Suprapubic skin (tissue), 3 donors: ENCODE data around the gene UVRAG.

Experiments
- CTCF ChIP-seq, 2 donors: fragments of 200-600 bp in 1 of 2; fragments of 450-650 bp in 1 of 2; sonication (generic) in 1 of 2; IDR thresholded peaks; one replicate each; pipeline ENCODE4 v1.5.1; 2016 to 2019; ENCODE audit warnings: antibody characterized with exemption in 2 of 2, mild to moderate bottlenecking in 1 of 2, moderate library complexity in 1 of 2
- POLR2A ChIP-seq, 2 donors: fragments of 450-650 bp; IDR thresholded peaks; one replicate each; pipeline ENCODE4 v1.6.1; 2017; ENCODE audit warnings: antibody characterized with exemption in 2 of 2, mild to moderate bottlenecking in 2 of 2, moderate library complexity in 2 of 2

DNA sequence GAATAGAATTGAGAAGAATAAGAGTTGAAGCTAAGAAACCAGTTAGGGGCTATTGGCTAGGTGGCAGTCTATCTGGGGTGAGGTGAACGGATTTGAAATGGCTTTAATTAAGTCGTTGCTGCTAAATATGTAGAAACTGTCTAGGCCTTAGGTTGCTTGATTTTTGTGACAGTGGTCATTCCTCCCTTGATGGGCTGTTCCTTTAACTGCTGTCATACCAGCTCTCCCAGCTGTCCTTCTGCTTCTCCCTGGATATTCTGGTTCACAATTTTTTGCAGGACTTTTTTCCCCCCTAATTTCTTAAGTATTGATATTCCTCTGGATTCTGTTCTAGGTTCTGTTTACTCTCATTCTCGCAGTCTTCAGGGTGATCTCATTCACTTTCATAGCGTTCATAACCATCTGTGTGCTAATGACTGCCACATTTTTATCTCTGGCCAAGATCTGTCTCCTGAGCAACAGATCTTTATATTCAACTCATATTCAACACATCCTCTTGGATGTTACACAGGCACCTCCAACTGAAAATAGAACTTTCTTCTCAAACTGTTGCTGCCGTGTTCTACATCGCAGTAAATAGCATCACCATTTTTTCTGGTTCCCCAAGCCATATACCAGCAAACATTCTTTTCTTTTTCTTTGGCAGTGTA, 134.1 kb downstream of the UVRAG start:
- TF ChIP-seq POLR2A (IDR thresholded peaks at IDR 0.05) (no peak), CTCF (IDR thresholded peaks at IDR 0.05) (no peak)
